ENCODE data around the gene TSPAN18. TPM values are rescaled to one million over a fixed set of nuclear protein-coding genes. Genes with fewer than 3 reads are reported as not detected.

The TSPAN18 gene
- total and polyA plus RNA-seq, 2 experiments from 2014 or later = 6.0 to 10.6 TPM

- Mint-ChIP-seq H3K36me3 (ENCODE audit: low read depth) (no peaks in the 10 kb centered on the region), H3K9me3 (no peaks in the 10 kb centered on the region), H3K4me1 (peaks cover 15% of the 10 kb centered on the region), H3K4me3 (no peak overlapping the region), H3K27ac (no peak overlapping the region), H3K27me3 (ENCODE audit: insufficient read depth, low read depth, poor library complexity) (peaks cover 11% of the 10 kb centered on the region)
- no peak for ATAC-seq
- no peak for DNase-seq (ENCODE audit: low spot score)
- Histone ChIP-seq H3K9me2 (ENCODE audit: insufficient read depth) (no peaks in the 10 kb centered on the region), H4K20me1 (replicated peaks; ENCODE audit: insufficient read depth) (no peaks in the 10 kb centered on the region), H3K27ac (ENCODE audit: low read depth) (no peak overlapping the region), H3K27me3 (ENCODE audit: insufficient read depth) (no peaks in the 10 kb centered on the region), H3K4me2 (no peak overlapping the region), H3K79me2 (replicated peaks; ENCODE audit: insufficient read depth) (no peaks in the 10 kb centered on the region), H2AFZ (no peak overlapping the region), H3K36me3 (ENCODE audit: insufficient read depth) (no peaks in the 10 kb centered on the region), H3K4me3 (no peak overlapping the region), H3K4me1 (ENCODE audit: insufficient read depth) (peaks cover 21% of the 10 kb centered on the region; the same call in 1 of the 2 replicates), H3F3A (replicated peaks; ENCODE audit: low read depth) (peaks cover 8% of the 10 kb centered on the region)
- TF ChIP-seq POLR2AphosphoS5 (IDR thresholded peaks at IDR 0.05; ENCODE audit: low read depth) (no peak), ZNF331 (CRISPR knock-in tag; IDR thresholded peaks at IDR 0.05; ENCODE audit: low read depth) (no peak), EZH2phosphoT487 (IDR thresholded peaks at IDR 0.05; ENCODE audit: unreplicated experiment) (no peak), EZH2 (IDR thresholded peaks at IDR 0.05; ENCODE audit: low read depth, unreplicated experiment) (no peak), STAT1 (IDR thresholded peaks at IDR 0.05; ENCODE audit: unreplicated experiment) (no peak), ZNF114 (CRISPR knock-in tag; IDR thresholded peaks at IDR 0.05) (no peak), JUNB (IDR thresholded peaks at IDR 0.05; ENCODE audit: unreplicated experiment) (no peak), CREB1 (CRISPR knock-in tag; IDR thresholded peaks at IDR 0.05; ENCODE audit: low read depth) (no peak), REST (IDR thresholded peaks at IDR 0.05; ENCODE audit: unreplicated experiment) (no peak), NANOG (IDR thresholded peaks at IDR 0.05; ENCODE audit: borderline replicate concordance) (no peak)
- TF ChIP-seq, protein P1, sequence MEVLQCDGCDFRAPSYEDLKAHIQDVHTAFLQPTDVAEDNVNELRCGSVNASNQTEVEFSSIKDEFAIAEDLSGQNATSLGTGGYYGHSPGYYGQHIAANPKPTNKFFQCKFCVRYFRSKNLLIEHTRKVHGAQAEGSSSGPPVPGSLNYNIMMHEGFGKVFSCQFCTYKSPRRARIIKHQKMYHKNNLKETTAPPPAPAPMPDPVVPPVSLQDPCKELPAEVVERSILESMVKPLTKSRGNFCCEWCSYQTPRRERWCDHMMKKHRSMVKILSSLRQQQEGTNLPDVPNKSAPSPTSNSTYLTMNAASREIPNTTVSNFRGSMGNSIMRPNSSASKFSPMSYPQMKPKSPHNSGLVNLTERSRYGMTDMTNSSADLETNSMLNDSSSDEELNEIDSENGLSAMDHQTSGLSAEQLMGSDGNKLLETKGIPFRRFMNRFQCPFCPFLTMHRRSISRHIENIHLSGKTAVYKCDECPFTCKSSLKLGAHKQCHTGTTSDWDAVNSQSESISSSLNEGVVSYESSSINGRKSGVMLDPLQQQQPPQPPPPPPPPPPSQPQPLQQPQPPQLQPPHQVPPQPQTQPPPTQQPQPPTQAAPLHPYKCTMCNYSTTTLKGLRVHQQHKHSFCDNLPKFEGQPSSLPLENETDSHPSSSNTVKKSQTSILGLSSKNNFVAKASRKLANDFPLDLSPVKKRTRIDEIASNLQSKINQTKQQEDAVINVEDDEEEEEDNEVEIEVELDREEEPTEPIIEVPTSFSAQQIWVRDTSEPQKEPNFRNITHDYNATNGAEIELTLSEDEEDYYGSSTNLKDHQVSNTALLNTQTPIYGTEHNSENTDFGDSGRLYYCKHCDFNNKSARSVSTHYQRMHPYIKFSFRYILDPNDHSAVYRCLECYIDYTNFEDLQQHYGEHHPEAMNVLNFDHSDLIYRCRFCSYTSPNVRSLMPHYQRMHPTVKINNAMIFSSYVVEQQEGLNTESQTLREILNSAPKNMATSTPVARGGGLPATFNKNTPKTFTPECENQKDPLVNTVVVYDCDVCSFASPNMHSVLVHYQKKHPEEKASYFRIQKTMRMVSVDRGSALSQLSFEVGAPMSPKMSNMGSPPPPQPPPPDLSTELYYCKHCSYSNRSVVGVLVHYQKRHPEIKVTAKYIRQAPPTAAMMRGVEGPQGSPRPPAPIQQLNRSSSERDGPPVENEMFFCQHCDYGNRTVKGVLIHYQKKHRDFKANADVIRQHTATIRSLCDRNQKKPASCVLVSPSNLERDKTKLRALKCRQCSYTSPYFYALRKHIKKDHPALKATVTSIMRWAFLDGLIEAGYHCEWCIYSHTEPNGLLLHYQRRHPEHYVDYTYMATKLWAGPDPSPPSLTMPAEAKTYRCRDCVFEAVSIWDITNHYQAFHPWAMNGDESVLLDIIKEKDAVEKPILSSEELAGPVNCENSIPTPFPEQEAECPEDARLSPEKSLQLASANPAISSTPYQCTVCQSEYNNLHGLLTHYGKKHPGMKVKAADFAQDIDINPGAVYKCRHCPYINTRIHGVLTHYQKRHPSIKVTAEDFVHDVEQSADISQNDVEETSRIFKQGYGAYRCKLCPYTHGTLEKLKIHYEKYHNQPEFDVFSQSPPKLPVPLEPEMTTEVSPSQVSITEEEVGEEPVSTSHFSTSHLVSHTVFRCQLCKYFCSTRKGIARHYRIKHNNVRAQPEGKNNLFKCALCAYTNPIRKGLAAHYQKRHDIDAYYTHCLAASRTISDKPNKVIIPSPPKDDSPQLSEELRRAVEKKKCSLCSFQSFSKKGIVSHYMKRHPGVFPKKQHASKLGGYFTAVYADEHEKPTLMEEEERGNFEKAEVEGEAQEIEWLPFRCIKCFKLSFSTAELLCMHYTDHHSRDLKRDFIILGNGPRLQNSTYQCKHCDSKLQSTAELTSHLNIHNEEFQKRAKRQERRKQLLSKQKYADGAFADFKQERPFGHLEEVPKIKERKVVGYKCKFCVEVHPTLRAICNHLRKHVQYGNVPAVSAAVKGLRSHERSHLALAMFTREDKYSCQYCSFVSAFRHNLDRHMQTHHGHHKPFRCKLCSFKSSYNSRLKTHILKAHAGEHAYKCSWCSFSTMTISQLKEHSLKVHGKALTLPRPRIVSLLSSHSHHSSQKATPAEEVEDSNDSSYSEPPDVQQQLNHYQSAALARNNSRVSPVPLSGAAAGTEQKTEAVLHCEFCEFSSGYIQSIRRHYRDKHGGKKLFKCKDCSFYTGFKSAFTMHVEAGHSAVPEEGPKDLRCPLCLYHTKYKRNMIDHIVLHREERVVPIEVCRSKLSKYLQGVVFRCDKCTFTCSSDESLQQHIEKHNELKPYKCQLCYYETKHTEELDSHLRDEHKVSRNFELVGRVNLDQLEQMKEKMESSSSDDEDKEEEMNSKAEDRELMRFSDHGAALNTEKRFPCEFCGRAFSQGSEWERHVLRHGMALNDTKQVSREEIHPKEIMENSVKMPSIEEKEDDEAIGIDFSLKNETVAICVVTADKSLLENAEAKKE (CRISPR knock-in tag; IDR thresholded peaks at IDR 0.05) = no peak
- TF ChIP-seq, protein P2, sequence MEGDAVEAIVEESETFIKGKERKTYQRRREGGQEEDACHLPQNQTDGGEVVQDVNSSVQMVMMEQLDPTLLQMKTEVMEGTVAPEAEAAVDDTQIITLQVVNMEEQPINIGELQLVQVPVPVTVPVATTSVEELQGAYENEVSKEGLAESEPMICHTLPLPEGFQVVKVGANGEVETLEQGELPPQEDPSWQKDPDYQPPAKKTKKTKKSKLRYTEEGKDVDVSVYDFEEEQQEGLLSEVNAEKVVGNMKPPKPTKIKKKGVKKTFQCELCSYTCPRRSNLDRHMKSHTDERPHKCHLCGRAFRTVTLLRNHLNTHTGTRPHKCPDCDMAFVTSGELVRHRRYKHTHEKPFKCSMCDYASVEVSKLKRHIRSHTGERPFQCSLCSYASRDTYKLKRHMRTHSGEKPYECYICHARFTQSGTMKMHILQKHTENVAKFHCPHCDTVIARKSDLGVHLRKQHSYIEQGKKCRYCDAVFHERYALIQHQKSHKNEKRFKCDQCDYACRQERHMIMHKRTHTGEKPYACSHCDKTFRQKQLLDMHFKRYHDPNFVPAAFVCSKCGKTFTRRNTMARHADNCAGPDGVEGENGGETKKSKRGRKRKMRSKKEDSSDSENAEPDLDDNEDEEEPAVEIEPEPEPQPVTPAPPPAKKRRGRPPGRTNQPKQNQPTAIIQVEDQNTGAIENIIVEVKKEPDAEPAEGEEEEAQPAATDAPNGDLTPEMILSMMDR (conservative IDR thresholded peaks at IDR 0.05; ENCODE audit: low read depth in 2 of 2) = no peak
- TF ChIP-seq, protein P3, sequence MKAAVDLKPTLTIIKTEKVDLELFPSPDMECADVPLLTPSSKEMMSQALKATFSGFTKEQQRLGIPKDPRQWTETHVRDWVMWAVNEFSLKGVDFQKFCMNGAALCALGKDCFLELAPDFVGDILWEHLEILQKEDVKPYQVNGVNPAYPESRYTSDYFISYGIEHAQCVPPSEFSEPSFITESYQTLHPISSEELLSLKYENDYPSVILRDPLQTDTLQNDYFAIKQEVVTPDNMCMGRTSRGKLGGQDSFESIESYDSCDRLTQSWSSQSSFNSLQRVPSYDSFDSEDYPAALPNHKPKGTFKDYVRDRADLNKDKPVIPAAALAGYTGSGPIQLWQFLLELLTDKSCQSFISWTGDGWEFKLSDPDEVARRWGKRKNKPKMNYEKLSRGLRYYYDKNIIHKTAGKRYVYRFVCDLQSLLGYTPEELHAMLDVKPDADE (IDR thresholded peaks at IDR 0.05) = no peak
These were observed 241.7 kb downstream of the TSPAN18 start for GRCh38 chr11:44968510-44968909.

All from GM23338 (cell line).